ENCODE results near the gene GALK1. TPM values are rescaled to one million over a fixed set of nuclear protein-coding genes. Genes with fewer than 3 reads are reported as not detected.

The GALK1 gene
- total and polyA plus RNA-seq, 9 of the 15 experiments (the other 6 are each of a cell fraction or from before 2014, with no cell fraction given): 0.45 to 51.6 (median 17.4) TPM

DNA sequence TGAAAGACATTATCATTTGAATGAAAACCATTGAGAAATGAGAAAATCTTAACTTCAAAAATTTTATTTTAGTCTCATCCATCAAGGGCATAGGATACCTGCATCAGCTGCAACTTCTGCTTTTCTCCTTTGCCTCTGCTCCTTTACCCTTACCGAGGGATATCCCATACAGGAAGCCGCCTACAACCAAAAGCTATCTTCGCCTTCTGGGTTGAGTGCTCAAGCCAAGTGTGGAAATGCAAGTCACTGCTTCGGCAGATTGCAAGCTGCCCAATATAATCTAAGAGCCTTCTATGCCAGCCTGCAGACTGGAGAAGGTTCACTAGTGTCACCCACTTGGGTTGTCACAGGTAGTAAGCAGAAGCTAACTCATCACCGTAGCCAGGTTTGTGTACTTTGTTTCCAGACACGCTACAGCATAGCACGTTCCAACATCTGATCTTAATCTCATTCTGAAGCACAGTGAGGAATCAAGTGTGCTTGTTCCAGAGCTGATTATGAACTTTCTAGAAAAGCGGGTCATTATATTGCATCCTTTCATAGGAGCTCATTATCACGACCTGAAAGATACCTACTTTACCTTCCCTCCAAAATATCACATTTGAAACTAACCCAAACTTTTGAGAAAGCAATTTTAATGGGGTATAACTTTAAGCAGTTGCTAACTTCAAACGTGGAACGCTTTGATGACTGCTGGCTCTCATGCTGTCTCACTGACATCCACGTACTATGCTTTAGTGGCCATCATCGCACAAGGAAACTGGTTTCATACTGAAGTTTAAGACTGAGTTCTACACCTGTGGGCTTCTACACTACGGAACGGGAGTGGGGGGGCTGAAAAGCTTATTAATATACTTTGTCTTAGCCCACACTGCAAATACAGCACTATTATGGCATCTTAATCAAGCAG lies 11.6 kb upstream of the GALK1 start (continued):
- TF ChIP-seq, protein P1, sequence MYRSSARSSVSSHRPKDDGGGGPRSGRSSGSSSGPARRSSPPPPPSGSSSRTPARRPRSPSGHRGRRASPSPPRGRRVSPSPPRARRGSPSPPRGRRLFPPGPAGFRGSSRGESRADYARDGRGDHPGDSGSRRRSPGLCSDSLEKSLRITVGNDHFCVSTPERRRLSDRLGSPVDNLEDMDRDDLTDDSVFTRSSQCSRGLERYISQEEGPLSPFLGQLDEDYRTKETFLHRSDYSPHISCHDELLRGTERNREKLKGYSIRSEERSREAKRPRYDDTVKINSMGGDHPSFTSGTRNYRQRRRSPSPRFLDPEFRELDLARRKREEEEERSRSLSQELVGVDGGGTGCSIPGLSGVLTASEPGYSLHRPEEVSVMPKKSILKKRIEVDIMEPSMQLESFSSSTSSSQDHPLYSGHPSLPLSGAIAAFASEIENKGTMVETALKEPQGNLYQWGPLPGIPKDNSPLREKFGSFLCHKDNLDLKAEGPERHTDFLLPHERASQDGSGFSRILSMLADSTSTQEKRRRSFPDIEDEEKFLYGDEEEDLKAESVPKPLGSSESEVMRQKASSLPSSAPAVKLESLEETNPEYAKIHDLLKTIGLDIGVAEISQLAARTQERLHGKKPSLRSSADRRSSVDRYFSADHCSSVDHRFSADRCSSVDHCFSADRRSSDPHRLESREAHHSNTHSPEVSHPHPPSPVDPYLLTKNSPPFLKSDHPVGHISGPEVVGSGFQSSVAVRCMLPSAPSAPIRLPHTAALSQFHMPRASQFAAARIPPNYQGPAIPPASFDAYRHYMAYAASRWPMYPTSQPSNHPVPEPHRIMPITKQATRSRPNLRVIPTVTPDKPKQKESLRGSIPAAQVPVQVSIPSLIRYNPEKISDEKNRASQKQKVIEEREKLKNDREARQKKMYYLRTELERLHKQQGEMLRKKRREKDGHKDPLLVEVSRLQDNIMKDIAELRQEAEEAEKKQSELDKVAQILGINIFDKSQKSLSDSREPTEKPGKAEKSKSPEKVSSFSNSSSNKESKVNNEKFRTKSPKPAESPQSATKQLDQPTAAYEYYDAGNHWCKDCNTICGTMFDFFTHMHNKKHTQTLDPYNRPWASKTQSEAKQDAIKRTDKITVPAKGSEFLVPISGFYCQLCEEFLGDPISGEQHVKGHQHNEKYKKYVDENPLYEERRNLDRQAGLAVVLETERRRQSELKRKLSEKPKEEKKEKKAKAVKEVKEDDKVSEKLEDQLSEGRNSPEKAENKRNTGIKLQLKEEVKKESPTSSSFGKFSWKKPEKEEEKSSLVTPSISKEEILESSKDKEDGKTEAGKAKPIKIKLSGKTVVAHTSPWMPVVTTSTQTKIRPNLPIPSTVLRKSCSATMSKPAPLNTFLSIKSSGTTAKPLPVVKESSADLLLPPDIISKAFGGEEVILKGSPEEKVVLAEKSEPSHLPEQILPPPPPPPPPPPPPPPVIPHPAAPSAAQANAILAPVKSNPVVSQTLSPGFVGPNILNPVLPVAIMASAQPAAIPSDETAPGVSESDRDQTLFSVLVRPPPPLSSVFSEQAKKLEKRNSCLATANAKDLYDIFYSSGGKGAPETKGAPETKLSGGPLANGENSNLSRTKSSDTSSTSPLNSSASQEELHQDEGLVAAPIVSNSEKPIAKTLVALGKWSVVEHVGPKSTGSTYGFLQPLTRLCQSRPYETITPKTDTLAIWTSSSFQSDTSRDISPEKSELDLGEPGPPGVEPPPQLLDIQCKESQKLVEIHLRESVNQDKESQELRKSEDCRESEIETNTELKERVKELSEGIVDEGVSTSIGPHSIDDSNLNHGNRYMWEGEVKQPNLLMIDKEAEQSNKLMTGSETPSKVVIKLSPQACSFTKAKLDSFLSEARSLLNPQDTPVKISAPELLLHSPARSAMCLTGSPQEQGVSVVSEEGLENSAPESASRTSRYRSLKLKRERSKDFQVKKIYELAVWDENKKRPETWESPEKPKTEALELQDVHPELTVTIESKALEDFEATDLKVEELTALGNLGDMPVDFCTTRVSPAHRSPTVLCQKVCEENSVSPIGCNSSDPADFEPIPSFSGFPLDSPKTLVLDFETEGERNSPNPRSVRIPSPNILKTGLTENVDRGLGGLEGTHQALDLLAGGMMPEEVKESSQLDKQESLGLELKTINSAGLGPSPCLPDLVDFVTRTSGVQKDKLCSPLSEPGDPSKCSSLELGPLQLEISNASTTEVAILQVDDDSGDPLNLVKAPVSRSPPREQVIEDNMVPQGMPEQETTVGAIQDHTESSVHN (IDR thresholded peaks at IDR 0.05; ENCODE audit: borderline replicate concordance in 1 of 2, low read depth in 1 of 2): no peak
- no peak for TF ChIP-seq ADNP (tag; IDR thresholded peaks at IDR 0.05)
- no peak for TF ChIP-seq TCF7 (IDR thresholded peaks at IDR 0.05; ENCODE audit: borderline replicate concordance)
- no peak for TF ChIP-seq ZNF146 (CRISPR knock-in tag; IDR thresholded peaks at IDR 0.05; ENCODE audit: unreplicated experiment)
- TF ChIP-seq ESRRA (IDR thresholded peaks at IDR 0.05; ENCODE audit: borderline replicate concordance, low read depth): no peak
- TF ChIP-seq YBX1 (IDR thresholded peaks at IDR 0.05): no peak
- TF ChIP-seq, protein P2, sequence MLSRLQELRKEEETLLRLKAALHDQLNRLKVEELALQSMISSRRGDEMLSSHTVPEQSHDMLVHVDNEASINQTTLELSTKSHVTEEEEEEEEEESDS (CRISPR knock-in tag; IDR thresholded peaks at IDR 0.05): no peak
- no peak for TF ChIP-seq HNRNPLL (IDR thresholded peaks at IDR 0.05; ENCODE audit: low read depth, low read length, poor library complexity, severe bottlenecking)
- TF ChIP-seq ZNF79 (CRISPR knock-in tag; IDR thresholded peaks at IDR 0.05; ENCODE audit: low read depth): no peak
- no peak for TF ChIP-seq POLR3A (IDR thresholded peaks at IDR 0.05; ENCODE audit: borderline replicate concordance, extremely low read depth, insufficient read depth, insufficient read length)
- TF ChIP-seq, protein P3, sequence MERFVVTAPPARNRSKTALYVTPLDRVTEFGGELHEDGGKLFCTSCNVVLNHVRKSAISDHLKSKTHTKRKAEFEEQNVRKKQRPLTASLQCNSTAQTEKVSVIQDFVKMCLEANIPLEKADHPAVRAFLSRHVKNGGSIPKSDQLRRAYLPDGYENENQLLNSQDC (CRISPR knock-in tag; IDR thresholded peaks at IDR 0.05): 0 out of 2 replicates have a peak, but pooled peaks have one; percentile 16
- 0 out of 2 replicates have a peak, but pooled peaks have one; percentile 41 for TF ChIP-seq CAMTA2 (CRISPR knock-in tag; conservative IDR thresholded peaks at IDR 0.05)
- TF ChIP-seq, protein P4, sequence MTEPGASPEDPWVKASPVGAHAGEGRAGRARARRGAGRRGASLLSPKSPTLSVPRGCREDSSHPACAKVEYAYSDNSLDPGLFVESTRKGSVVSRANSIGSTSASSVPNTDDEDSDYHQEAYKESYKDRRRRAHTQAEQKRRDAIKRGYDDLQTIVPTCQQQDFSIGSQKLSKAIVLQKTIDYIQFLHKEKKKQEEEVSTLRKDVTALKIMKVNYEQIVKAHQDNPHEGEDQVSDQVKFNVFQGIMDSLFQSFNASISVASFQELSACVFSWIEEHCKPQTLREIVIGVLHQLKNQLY (CRISPR knock-in tag; conservative IDR thresholded peaks at IDR 0.05): peak; percentile 57 to 73; a peak in 2 of 4 replicates

Measured in K562 (cell line).